Testis (tissue), 3 donors: Measurements from ENCODE around the gene ANGEL2. TPM values are rescaled to one million over a fixed set of nuclear protein-coding genes. Genes with fewer than 3 reads are reported as not detected.

Source experiments
- DNase-seq: peaks from one replicate; pipeline ENCODE4 v3.0.0-alpha.2; 2019
- H3K27ac ChIP-seq, 2 donors: fragments of 200-600 bp; sonication (generic); one replicate each; pipeline ENCODE4 v1.5.1; 2019
- H3K27me3 ChIP-seq: fragments of 200-600 bp; sonication (generic); one replicate; pipeline ENCODE4 v1.5.1; 2019
- H3K36me3 ChIP-seq: fragments of 200-600 bp; sonication (generic); one replicate; pipeline ENCODE4 v1.5.1; 2017; ENCODE audit warnings: low read depth; ENCODE audit errors: missing control alignments
- H3K4me1 ChIP-seq: fragments of 200-600 bp; sonication (generic); one replicate; pipeline ENCODE4 v1.5.1; 2019
- H3K4me3 ChIP-seq, 2 donors: fragments of 200-600 bp; sonication (generic); one replicate each; pipeline ENCODE4 v1.5.1; 2017 to 2019
- H3K9me3 ChIP-seq: fragments of 200-600 bp; sonication (generic); one replicate; pipeline ENCODE4 v1.5.1; 2017
- POLR2A ChIP-seq: fragments of 450-650 bp; IDR thresholded peaks from one replicate; pipeline ENCODE4 v1.6.1; 2017; ENCODE audit warnings: antibody characterized with exemption, mild to moderate bottlenecking, moderate library complexity
- WGBS, 2 donors: methylation state at CpG; one replicate each; pipeline ENCODE4 v1.1.5; 2018; 5-methylcytosine and 5-hydroxymethylcytosine counted together
- intact Hi-C: fragments of 100-400 bp; cut with DNase I; formaldehyde crosslinking; loops from one replicate; pipeline ENCODE4 v1.15.1; 2023; ENCODE audit warnings: low total_unique reads
- polyA plus RNA-seq: library from polyadenylated mRNA; stranded (reverse); fragments of 350-450 nt; fragmentation: Illumina TruSeq; extraction: RNeasy Lipid Tissue Mini Kit (QIAGEN cat#74804); gene quantifications from one replicate; pipeline ENCODE4 v1.2.3, GENCODE V29; 2014; ENCODE audit warnings: low read depth, low replicate concordance; ENCODE audit not compliant: insufficient read depth
- total RNA-seq, 2 donors: library from RNA; depleted of rRNA; stranded (reverse); fragments of >200 nt; gene quantifications; one replicate each; pipeline ENCODE4 v1.2.3, GENCODE V29; 2016
- TF ChIP-seq, protein P1 (sequence below), 3 experiments: fragments of 450-650 bp in 2 of 3; fragments of 200-600 bp in 1 of 3; sonication (generic) in 1 of 3; IDR thresholded peaks; one replicate each; pipeline ENCODE4 v1.5.1; 2016 to 2019; ENCODE audit warnings: antibody characterized with exemption in 3 of 3, mild to moderate bottlenecking in 2 of 3, moderate library complexity in 1 of 3

The ANGEL2 gene
- total and polyA plus RNA-seq, 3 donors from 2014 or later = 20.3 to 63.1 (median 49.1) TPM

DNA sequence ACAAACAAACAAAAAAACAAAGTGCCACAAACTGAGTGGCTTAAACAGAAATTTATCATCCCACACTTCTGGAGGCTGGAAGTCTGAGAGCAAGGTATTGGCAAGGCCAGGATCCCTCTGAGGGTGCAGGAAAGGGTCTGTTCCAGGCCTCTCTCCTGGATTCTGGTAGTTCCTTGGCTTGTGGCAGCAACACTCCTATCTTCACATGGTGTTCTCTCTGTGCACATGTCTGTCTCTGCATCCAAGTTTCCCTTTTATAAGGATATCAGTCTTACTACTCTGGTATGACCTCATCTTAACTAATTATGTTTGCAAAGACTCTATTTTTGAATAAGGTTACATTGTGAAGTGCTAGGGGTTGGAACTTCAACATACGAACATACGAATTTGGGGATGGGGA is 70.6 kb downstream of the ANGEL2 start:
- no peak for DNase-seq
- no peak for TF ChIP-seq POLR2A
- TF ChIP-seq, protein P1, sequence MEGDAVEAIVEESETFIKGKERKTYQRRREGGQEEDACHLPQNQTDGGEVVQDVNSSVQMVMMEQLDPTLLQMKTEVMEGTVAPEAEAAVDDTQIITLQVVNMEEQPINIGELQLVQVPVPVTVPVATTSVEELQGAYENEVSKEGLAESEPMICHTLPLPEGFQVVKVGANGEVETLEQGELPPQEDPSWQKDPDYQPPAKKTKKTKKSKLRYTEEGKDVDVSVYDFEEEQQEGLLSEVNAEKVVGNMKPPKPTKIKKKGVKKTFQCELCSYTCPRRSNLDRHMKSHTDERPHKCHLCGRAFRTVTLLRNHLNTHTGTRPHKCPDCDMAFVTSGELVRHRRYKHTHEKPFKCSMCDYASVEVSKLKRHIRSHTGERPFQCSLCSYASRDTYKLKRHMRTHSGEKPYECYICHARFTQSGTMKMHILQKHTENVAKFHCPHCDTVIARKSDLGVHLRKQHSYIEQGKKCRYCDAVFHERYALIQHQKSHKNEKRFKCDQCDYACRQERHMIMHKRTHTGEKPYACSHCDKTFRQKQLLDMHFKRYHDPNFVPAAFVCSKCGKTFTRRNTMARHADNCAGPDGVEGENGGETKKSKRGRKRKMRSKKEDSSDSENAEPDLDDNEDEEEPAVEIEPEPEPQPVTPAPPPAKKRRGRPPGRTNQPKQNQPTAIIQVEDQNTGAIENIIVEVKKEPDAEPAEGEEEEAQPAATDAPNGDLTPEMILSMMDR (IDR thresholded peaks at IDR 0.05) = no peak
- 87 to 93% methylated on average over 2 of the region's 2 CpGs for WGBS, 2 donors
- Histone ChIP-seq H3K9me3 (no peaks in the 10 kb centered on the region), H3K4me3 (no peak overlapping the region), H3K36me3 (no peaks in the 10 kb centered on the region), H3K27me3 (no peaks in the 10 kb centered on the region), H3K27ac (no peak overlapping the region), H3K4me1 (no peaks in the 10 kb centered on the region)
- intact Hi-C loops = no loop called here

DNA sequence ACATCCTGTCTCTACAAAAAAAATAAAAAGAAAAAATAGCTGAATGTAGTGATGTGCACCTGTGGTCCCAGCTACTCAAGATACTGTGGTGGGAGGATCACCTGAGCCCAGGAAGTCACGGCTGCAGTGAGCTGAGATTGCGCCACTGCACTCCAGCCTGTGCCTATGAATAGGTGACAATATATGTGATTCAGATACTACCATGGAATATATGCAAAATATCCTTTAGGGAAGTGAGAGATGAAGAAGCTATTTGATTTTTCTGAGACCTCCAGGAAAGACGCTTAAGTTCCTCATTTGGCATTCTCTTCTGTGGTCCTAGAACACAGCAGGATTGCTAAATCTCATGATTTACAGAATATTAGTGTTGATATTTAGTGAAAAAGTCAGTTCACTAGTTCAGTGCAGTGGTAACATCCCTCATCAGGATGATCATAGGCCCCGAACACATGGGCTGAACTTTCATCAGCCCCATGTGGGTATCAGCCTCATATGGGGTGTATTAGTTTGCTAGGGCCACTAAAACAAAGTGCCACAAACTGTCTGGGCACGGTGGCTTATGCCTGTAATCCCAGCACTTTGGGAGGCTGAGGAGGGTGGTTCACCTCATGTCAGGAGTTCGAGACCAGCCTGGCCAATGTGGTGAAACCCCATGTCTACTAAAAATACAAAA is 71.3 kb downstream of the ANGEL2 start:
- no peak for DNase-seq
- no peak overlapping the region for H3K4me3 ChIP-seq
- H3K4me1 ChIP-seq = no peaks in the 10 kb centered on the region
- H3K27ac ChIP-seq = no peak overlapping the region
- WGBS, 2 donors = 87 to 91% methylated on average over 6 of the region's 6 CpGs
- intact Hi-C loops = no loop called here
- H3K36me3 ChIP-seq = no peaks in the 10 kb centered on the region
- TF ChIP-seq, protein P1 (IDR thresholded peaks at IDR 0.05) = no peak
- TF ChIP-seq POLR2A = no peak
- no peaks in the 10 kb centered on the region for H3K27me3 ChIP-seq
- no peaks in the 10 kb centered on the region for H3K9me3 ChIP-seq

- TF ChIP-seq POLR2A = no peak
- TF ChIP-seq, protein P1 (IDR thresholded peaks at IDR 0.05) = no peak
- intact Hi-C loops = no loop called here
- Histone ChIP-seq H3K27ac (no peak overlapping the region), H3K36me3 (no peaks in the 10 kb centered on the region), H3K27me3 (no peaks in the 10 kb centered on the region), H3K4me3 (no peak overlapping the region), H3K4me1 (no peaks in the 10 kb centered on the region), H3K9me3 (no peaks in the 10 kb centered on the region)
- no peak for DNase-seq
- 84 to 93% methylated on average over 4 of the region's 4 CpGs for WGBS, 2 donors
These were observed 72.3 kb downstream of the ANGEL2 start for GRCh38 chr1:212943393-212943710.

- Histone ChIP-seq H3K4me1 (no peaks in the 10 kb centered on the region), H3K9me3 (no peaks in the 10 kb centered on the region), H3K27ac (no peak overlapping the region), H3K36me3 (no peaks in the 10 kb centered on the region), H3K27me3 (no peaks in the 10 kb centered on the region), H3K4me3 (no peak overlapping the region)
- WGBS, 2 donors = 88 to 90% methylated on average over 6 of the region's 6 CpGs
- intact Hi-C loops = no loop called here
- TF ChIP-seq, protein P1 (IDR thresholded peaks at IDR 0.05) = no peak
- no peak for TF ChIP-seq POLR2A
- no peak for DNase-seq
These were observed 72.8 kb downstream of the ANGEL2 start for GRCh38 chr1:212942679-212943392.

Other genes with a start within 250 kb of the ANGEL2 start
- gene NSL1, start 224.1 kb downstream of the ANGEL2 start, total RNA-seq = 10 to 100 TPM; 50.0 to 52.7 TPM
- gene NSL1, start 224.1 kb downstream of the ANGEL2 start, polyA plus RNA-seq = 29.3 TPM
- gene TATDN3, start 224.0 kb downstream of the ANGEL2 start, total RNA-seq = 10 to 100 TPM in 1 of 2 donors, 1 to 10 TPM in 1; 9.5 to 17.9 TPM
- 19.7 TPM for gene TATDN3, start 224.0 kb downstream of the ANGEL2 start, polyA plus RNA-seq
- 10 to 100 TPM in 1 of 2 donors, 1 to 10 TPM in 1; 3.2 to 14.3 TPM for gene SPATA45, start 168.2 kb downstream of the ANGEL2 start, total RNA-seq
- gene SPATA45, start 168.2 kb downstream of the ANGEL2 start, polyA plus RNA-seq = 11.1 TPM
- 10 to 100 TPM; 10.1 to 13.3 TPM for gene FLVCR1, start 157.6 kb downstream of the ANGEL2 start, total RNA-seq
- 7.4 TPM for gene FLVCR1, start 157.6 kb downstream of the ANGEL2 start, polyA plus RNA-seq
- 10 to 100 TPM in 1 of 2 donors, 1 to 10 TPM in 1; 9.5 to 30.9 TPM for gene VASH2, start 65.3 kb downstream of the ANGEL2 start, total RNA-seq
- gene VASH2, start 65.3 kb downstream of the ANGEL2 start, polyA plus RNA-seq = 18.0 TPM
- gene RPS6KC1, start 35.4 kb upstream of the ANGEL2 start, total RNA-seq = 10 to 100 TPM; 55.5 to 60.2 TPM
- 32.2 TPM for gene RPS6KC1, start 35.4 kb upstream of the ANGEL2 start, polyA plus RNA-seq